Loucy (cell line): ENCODE data around the gene BRSK2.

Source experiments
- EZH2phosphoT487 ChIP-seq: fragments of 200-600 bp; IDR thresholded peaks from 2 replicates; pipeline ENCODE4 v1.6.1; 2018; ENCODE audit warnings: antibody characterized with exemption, mild to moderate bottlenecking, moderate library complexity, borderline replicate concordance
- TF ChIP-seq, protein P1 (sequence below): fragments of 200-600 bp; sonication (generic); conservative IDR thresholded peaks from 2 replicates; pipeline ENCODE4 v1.5.1; 2014; ENCODE audit warnings: mild to moderate bottlenecking, antibody characterized with exemption, low read length

DNA sequence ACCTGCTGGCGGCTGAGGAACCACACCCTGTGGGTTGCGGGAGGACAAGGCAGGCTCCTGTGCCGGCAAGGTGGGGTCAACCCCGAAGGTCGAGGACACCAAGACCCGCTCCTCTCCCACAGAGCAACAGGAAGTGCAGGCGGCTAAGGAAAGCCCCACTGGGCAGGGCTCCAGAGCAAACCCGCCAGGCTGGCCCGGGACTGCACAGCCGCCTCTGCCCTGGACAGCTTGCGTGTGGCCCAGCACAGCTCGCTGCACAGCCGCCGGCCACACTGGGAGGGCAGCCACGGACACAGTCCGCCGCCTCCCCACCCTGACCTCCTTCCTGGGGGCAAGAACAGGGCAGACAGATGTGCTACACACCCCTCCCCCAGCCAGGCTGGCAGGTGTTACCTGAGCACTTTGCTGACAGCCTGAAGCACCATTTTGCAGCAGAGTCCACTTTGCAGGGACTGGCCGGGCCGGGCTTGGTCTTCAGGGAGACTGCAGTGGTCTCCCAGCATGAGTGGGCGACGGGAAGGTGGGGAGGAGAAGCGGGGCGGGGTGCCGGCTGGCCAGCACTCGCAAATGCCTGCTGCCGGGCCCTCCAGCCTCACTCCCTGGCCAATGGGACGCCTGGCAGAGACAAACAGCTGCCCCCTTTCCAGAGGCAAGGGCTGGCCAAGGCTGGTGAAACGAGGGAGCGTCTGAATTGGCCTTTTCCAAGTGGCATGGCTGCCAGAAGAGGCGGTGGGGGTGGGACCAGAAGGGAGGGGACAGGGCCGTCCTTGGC, 96.5 kb downstream of the BRSK2 start, which contains the start of gene MOB2:
- TF ChIP-seq, protein P1, sequence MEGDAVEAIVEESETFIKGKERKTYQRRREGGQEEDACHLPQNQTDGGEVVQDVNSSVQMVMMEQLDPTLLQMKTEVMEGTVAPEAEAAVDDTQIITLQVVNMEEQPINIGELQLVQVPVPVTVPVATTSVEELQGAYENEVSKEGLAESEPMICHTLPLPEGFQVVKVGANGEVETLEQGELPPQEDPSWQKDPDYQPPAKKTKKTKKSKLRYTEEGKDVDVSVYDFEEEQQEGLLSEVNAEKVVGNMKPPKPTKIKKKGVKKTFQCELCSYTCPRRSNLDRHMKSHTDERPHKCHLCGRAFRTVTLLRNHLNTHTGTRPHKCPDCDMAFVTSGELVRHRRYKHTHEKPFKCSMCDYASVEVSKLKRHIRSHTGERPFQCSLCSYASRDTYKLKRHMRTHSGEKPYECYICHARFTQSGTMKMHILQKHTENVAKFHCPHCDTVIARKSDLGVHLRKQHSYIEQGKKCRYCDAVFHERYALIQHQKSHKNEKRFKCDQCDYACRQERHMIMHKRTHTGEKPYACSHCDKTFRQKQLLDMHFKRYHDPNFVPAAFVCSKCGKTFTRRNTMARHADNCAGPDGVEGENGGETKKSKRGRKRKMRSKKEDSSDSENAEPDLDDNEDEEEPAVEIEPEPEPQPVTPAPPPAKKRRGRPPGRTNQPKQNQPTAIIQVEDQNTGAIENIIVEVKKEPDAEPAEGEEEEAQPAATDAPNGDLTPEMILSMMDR: no peak
- no peak for TF ChIP-seq EZH2phosphoT487
